Measurements from ENCODE around the gene CCNJL. TPM values are rescaled to one million over a fixed set of nuclear protein-coding genes. Genes with fewer than 3 reads are reported as not detected.

The CCNJL gene
- total RNA-seq, 1 experiment from 2014 or later: 7.6 TPM

- no peaks in the 10 kb centered on the region for H3K27me3 ChIP-seq (replicated peaks; ENCODE audit: insufficient read depth, low read depth, low read length, poor library complexity)
- H3K36me3 ChIP-seq (ENCODE audit: insufficient read depth, low read length, poor library complexity, severe bottlenecking): no peaks in the 10 kb centered on the region
- BruUV-seq (replicated peaks): no TSS peak
- ChIA-PET CTCF (no interaction called here), POLR2A (ENCODE audit: low non-redundant PET) (no interaction called here)
- intact Hi-C loops (cut with micrococcal nuclease; ENCODE audit: unreplicated experiment): no loop called here
- DNase-seq (ENCODE audit: low spot score): no peak
- H3K4me3 ChIP-seq (ENCODE audit: low read depth, low read length, poor library complexity, severe bottlenecking): no peak overlapping the region
- TF ChIP-seq EZH2 (IDR thresholded peaks at IDR 0.05; ENCODE audit: borderline replicate concordance, low read depth, low read length, poor library complexity, severe bottlenecking): no peak
- TF ChIP-seq CTCF (conservative IDR thresholded peaks at IDR 0.05; ENCODE audit: low read depth, low read length): no peak
- H3K4me1 ChIP-seq (ENCODE audit: insufficient read depth, low read length, poor library complexity, severe bottlenecking): no peaks in the 10 kb centered on the region
- no peaks in the 10 kb centered on the region for H3K9me3 ChIP-seq (ENCODE audit: low read depth, low read length, poor library complexity, severe bottlenecking)
- no peak overlapping the region for H3K27ac ChIP-seq (ENCODE audit: low read depth, low read length, poor library complexity, severe bottlenecking)
Observed at GRCh38 chr5:160359816-160360215, 47.5 kb upstream of the CCNJL start.

- no peak for DNase-seq (ENCODE audit: low spot score)
- no peaks in the 10 kb centered on the region for H3K36me3 ChIP-seq (ENCODE audit: insufficient read depth, low read length, poor library complexity, severe bottlenecking)
- CTCF ChIA-PET: no interaction called here
- BruUV-seq (replicated peaks): no TSS peak
- no peaks in the 10 kb centered on the region for H3K4me1 ChIP-seq (ENCODE audit: insufficient read depth, low read length, poor library complexity, severe bottlenecking)
- intact Hi-C loops (cut with micrococcal nuclease; ENCODE audit: unreplicated experiment): no loop called here
- no peak overlapping the region for H3K4me3 ChIP-seq (ENCODE audit: low read depth, low read length, poor library complexity, severe bottlenecking)
- no peak for TF ChIP-seq CTCF (conservative IDR thresholded peaks at IDR 0.05; ENCODE audit: low read depth, low read length)
- TF ChIP-seq EZH2 (IDR thresholded peaks at IDR 0.05; ENCODE audit: borderline replicate concordance, low read depth, low read length, poor library complexity, severe bottlenecking): no peak
- no peak overlapping the region for H3K27ac ChIP-seq (ENCODE audit: low read depth, low read length, poor library complexity, severe bottlenecking)
- no peaks in the 10 kb centered on the region for H3K9me3 ChIP-seq (ENCODE audit: low read depth, low read length, poor library complexity, severe bottlenecking)
- H3K27me3 ChIP-seq (replicated peaks; ENCODE audit: insufficient read depth, low read depth, low read length, poor library complexity): no peaks in the 10 kb centered on the region
- POLR2A ChIA-PET (ENCODE audit: low non-redundant PET): no interaction called here
Observed at GRCh38 chr5:160359242-160359641, 46.9 kb upstream of the CCNJL start.

GRCh38 chr5:160357861-160358411 is 45.6 kb upstream of the CCNJL start:
- TF ChIP-seq EZH2 (IDR thresholded peaks at IDR 0.05; ENCODE audit: borderline replicate concordance, low read depth, low read length, poor library complexity, severe bottlenecking): no peak
- no peak for TF ChIP-seq CTCF (conservative IDR thresholded peaks at IDR 0.05; ENCODE audit: low read depth, low read length)
- Histone ChIP-seq H3K4me1 (ENCODE audit: insufficient read depth, low read length, poor library complexity, severe bottlenecking) (no peaks in the 10 kb centered on the region), H3K4me3 (ENCODE audit: low read depth, low read length, poor library complexity, severe bottlenecking) (no peak overlapping the region), H3K9me3 (ENCODE audit: low read depth, low read length, poor library complexity, severe bottlenecking) (no peaks in the 10 kb centered on the region), H3K27ac (ENCODE audit: low read depth, low read length, poor library complexity, severe bottlenecking) (no peak overlapping the region), H3K27me3 (replicated peaks; ENCODE audit: insufficient read depth, low read depth, low read length, poor library complexity) (no peaks in the 10 kb centered on the region), H3K36me3 (ENCODE audit: insufficient read depth, low read length, poor library complexity, severe bottlenecking) (no peaks in the 10 kb centered on the region)
- no TSS peak for BruUV-seq (replicated peaks)
- ChIA-PET POLR2A (ENCODE audit: low non-redundant PET) (no interaction called here), CTCF (interaction anchor here (0.6 kb wide), 1 partner anchor 207 kb away, joined by 3 read pairs; no protein-coding TSS in a partner anchor)
- intact Hi-C loops (cut with micrococcal nuclease; ENCODE audit: unreplicated experiment): no loop called here
- no peak for DNase-seq (ENCODE audit: low spot score)
